NCI-H510A treated with DMSO at 0.1 percent for 48 hours (cell line): ENCODE measurements around the gene AKAP17A.
"Not testable (repeated sequence)": the region's sequence is repeated elsewhere in the genome, so short reads cannot be mapped to it uniquely, and the experiment has no call there.

Source experiments
- DNase-seq: peaks from one replicate; lab custom pipeline; 2025; lab: John Stamatoyannopoulos, UW

The AKAP17A gene

DNA sequence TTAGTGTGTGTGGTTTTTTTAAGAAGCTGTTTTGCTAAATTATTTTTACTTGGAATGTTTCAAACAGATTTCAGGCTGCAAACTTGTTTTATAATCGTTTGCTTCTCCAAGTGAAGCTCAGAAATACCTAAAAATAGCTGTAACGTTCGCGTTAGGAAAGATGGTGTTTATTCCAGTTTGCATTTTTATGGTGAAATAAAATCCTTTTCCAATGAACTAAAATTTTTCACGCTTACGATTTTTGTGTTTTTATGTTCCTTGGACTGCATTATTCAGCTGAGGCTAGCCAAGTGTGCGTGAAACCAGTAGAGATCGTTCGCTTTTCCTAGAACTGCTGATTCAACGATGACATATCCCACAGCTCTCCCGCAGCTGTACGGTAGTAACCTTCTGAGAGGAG, 10.9 kb downstream of the AKAP17A start:
- DNase-seq, result no peak

DNA sequence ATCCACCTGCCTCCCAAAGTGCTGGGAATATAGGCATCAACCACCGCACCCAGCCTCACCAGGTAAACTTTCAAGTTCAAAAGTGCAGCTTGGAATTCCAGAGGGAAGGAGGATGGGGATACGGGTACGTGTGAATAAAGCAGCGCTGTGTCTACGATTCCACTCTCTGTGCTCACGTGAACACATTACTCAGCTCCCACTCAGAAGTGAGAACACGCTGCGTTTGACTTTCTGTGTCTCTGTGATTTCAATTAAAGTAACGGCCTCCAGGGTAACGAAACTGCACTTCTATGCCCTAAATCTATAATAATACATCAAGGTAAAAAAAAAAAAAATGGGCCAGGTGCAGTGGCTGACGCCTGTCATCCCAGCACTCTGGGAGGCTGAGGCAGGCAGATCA, 15.1 kb downstream of the AKAP17A start:
- no peak for DNase-seq

DNA sequence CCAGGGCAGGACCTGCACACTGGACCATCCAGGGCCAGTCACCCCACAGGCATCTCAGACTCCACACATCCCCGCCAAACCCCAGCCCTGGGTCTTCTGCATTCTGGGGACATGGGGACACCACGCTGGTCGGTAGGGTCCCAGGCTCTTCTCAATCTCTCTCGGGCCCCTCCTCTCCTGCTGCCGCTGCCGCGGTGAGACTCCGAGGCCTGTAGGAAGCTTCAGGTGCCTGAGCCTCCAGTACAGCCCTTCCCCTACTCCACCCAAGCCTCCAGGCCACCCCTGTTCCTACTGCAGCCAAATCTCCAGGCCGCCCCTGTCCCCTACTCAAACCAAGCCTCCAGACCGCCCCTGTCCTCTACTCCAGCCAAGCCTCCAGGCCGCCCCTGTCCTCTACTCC, 17.9 kb downstream of the AKAP17A start:
- no peak for DNase-seq

DNA sequence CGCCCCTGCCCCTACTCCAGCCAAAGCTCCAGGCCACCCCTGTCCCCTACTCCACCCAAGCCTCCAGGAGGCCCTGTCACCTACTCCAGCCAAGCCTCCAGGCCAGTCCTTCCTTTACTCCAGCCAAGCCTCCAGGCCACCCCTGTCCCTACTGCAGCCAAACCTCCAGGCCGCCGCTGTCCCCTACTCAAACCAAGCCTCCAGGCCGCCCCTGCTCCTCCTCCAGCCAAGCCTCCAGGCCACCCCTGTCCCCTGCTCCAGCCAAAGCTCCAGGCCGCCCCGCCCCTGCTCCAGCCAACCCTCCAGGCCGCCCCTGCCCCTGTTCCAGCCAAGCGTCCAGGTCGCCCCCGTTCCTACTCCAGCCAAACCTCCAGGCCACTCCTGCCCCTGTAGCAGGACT, 18.4 kb downstream of the AKAP17A start:
- no peak for DNase-seq

DNA sequence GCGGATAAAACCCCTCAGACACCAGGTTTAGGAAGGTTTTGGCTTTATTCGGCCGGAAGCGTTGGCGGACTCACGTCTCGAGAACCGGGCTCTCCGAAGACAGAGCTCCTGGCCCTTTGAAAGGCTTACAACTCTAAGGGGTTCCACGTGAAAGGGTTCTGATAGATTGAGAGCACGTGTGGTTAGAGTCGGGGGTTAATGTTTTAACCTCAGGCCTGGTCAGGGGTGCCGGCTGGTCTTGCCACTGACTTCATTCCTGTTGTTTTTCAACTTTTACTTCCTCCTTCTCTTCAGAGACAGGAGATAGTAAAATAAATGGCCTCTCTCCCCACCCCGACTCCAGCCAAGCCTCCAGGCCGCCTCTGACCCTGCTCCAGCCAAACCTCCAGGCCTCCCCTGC, 18.8 kb downstream of the AKAP17A start:
- no peak for DNase-seq

DNA sequence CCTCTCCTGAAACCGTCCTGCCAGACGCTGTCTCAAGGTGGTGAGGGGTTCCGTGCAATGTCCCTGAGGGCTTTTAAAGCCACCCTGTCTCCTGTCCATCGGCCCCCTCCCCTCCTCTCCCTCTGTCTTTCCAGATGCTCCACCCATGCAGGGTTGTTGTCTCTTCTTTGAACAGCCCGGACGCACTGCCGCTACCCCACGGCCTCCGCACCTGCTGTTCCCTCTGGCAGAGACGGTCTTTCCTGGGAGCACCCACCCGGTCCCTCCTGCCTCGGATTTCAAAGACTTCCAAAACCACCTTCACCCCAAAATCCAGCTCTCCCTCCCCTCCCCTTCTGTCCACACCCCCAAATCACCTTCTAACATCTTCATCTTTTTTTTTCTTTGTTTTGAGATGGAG, 19.3 kb downstream of the AKAP17A start:
- DNase-seq, result no peak

DNA sequence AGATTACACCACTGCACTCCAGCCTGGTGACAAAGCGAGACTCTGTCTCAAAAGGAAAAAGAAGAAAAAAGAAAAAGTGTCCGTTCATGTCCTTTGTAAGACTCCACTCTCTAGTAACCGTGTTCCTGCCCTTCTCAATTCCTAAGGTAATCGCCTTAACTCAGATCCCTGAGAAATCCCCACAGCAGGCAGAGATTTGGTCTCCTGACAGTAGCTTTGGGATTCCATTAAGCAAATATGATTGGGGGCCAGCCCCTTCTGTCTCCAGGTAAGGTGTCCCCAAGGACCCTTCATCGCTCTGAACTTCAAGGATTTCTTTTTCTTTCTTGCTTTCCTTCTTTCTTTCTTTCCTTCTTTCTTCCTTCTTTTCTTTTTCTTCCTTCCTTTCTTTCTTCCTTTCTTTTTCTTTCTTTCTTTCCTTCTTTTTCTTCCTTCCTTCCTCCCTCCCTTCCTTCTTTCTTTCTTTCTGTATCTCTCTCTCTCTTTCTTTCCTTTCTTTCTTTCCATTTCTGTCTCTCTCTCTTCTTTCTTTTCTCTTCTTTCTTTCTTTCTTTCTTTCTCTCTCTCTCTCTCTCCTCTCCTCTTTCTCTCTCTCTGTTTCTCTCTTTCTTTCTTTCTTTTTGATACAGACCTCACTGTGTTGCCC, 21.4 kb downstream of the AKAP17A start:
- no peak for DNase-seq

DNA sequence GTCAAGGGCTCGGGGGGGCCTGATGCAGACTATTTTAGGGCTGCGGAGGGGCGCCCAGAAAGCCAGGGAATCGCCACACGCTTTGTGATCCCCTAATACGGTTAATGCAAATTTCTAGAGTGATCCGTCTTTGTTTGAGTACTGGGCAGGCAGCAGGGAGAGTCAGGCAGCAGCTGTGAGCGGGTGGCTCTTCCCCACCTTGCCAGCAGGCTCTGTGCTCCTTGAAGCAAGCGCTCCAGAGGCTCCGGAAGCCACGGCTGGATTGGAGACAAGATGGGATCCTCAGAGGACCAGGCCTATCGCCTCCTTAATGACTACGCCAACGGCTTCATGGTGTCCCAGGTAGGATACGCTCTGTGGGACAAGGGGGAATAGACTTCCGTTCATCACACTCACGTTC, 23.5 kb downstream of the AKAP17A start, which contains the start of gene ASMT:
TSS of gene ASMT (plus strand) at position 133 of the 400 bp plus-strand sequence. CDS start at position 274, 141 bp downstream.
- no peak for DNase-seq

DNA sequence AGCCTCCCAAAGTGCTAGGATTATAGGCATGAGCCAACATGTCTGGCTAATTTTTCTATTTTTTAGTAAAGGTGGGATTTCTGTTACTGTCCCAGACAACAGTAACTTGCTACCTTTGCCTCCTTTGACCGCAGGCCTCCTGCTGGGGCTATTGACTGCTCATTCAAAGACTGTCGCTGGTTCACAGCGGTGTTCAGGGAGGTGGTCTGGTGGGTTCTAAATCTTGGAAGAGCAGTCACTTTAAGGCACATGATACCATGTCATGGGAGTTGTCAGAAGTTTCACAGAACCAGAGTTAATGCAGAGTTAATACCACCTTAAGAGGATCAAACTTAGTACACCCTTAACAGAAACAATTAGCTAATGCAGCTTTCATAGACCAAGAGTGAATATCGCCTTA, 27.3 kb downstream of the AKAP17A start:
- no peak for DNase-seq

DNA sequence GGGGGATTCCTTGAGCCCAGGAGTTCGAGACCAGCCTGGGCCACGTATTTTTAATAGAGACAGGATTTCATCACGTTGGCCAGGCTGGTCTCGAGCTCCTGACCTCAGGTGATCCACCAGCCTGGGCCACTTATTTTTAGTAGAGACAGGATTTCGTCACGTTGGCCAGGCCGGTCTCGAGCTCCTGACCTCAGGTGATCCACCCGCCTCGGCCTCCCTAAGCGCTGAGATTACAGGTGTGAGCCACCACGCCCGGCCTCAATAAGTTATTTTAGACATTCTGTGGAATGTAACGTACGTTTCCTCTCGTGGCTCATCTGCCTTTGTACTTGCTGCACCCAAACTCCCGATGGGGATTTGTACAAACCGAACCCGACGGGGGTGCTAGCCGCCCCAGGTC, 32.3 kb downstream of the AKAP17A start:
- no peak for DNase-seq

DNA sequence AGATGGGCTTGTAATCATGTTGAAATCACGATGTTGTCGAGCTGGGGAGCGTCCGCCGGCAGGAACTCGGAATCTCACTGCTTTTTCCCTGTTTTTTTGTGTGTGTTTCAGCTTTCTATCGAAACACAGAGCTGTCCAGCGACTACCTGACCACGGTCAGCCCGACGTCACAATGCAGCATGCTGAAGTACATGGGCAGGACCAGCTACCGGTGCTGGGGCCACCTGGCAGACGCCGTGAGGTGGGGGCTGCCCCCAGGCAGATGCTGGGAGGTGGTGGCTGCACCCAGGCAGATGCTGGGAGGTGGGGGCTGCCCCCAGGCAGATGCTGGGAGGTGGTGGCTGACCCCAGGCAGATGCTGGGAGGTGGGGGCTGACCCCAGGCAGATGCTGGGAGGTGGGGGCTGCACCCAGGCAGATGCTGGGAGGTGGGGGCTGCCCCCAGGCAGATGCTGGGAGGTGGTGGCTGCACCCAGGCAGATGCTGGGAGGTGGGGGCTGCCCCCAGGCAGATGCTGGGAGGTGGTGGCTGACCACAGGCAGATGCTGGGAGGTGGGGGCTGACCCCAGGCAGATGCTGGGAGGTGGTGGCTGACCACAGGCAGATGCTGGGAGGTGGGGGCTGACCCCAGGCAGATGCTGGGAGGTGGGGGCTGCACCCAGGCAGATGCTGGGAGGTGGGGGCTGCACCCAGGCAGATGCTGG, 32.9 kb downstream of the AKAP17A start:
- not testable (repeated sequence) for DNase-seq

DNA sequence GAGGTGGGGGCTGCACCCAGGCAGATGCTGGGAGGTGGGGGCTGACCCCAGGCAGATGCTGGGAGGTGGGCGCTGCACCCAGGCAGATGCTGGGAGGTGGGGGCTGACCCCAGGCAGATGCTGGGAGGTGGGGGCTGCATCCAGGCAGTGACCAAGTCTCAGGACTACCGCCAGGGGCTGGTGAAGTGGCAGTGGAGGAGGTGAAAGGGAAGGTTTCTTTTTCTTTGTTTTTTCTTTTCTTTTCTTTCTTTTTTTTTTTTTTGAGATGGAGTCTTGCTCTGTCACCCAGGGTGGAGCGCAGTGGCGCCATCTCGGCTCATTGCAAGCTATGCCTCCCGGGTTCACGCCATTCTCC, 33.4 kb downstream of the AKAP17A start:
- not testable (repeated sequence) for DNase-seq

DNA sequence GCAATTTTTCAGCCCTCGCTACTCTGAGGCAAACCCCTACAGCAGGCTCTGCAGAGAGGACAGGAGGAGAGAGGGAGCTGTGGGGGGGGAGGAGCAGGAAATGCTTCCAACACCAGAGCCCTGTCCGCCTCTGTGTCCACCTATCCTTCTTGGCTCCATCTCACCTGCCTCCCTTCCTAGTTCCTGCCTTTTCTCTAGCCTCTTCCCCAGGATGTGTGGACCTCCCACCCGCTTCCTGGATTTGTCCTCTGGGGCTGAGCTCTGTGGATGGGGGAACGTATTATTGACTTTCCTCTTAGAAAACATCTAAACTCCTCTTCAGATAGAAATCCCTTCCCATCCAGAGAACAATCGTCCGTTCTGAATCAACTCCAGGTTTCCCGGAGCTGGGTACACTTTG, 37.8 kb downstream of the AKAP17A start:
- no peak for DNase-seq

DNA sequence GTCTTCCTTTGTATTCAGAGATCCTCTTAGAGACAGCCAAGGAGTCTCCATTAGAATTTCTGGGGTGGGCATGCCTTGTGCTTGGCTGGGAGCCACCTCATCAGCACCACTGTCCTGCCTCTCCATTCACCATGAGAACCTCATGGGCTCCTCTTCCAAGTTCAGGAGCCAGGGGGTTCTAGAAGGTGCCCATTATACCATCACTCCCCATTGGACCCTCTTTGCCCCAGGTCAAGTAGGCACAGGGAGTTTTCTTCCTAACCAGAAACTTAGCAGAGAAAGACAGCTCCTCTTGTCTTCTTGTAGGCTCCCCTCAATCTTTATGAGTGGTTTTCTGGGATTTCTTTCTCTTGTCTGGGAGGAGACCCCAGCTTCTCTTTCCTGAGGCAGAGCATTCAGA, 54.6 kb downstream of the AKAP17A start:
- DNase-seq, result no peak

DNA sequence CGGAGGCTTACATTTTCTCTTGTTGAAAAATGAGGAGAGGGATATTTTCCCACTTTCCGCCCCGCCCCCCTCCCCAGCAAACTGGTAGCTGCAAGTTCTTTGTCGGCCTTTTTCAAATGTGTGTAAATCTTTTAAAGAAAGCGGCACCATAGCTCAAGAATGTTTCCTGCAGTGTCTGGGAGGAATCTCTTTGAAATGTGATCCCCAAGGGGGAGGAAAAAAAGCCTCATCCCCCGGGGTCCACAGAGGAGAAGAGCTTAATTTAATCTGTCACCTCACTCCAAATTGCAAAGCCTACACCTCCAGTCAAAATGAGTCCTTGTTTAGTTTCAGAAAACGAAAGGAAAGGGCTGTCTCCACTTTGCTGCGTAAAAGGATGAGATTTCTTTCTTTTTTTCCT, 58.2 kb downstream of the AKAP17A start:
- DNase-seq, result no peak
